Epidermal melanocyte (primary cell): ENCODE results near the gene MATN1.

Source experiments
- DNase-seq: peaks from one replicate; pipeline ENCODE4 v3.0.0; 2011; ENCODE audit warnings: low spot score; ENCODE audit not compliant: insufficient read length

MATN1 gene

GRCh38 chr1:30683699-30684098, 39.7 kb downstream of the MATN1 start:
- no peak for DNase-seq

- no peak for DNase-seq
Measured at GRCh38 chr1:30682396-30683275, 40.7 kb downstream of the MATN1 start.

- DNase-seq: no peak
Measured at GRCh38 chr1:30681782-30682181, 41.6 kb downstream of the MATN1 start.

GRCh38 chr1:30680879-30681278, 42.5 kb downstream of the MATN1 start:
- DNase-seq: no peak

GRCh38 chr1:30680429-30680828, 43.0 kb downstream of the MATN1 start:
- no peak for DNase-seq

GRCh38 chr1:30679976-30680305, 43.4 kb downstream of the MATN1 start:
- DNase-seq: no peak

- DNase-seq: no peak
Measured at GRCh38 chr1:30679201-30679975, 44.0 kb downstream of the MATN1 start.

GRCh38 chr1:30678209-30678608, 45.2 kb downstream of the MATN1 start:
- no peak for DNase-seq

- DNase-seq: no peak
Measured at GRCh38 chr1:30677471-30677870, 45.9 kb downstream of the MATN1 start.

GRCh38 chr1:30675761-30676160, 47.6 kb downstream of the MATN1 start:
- DNase-seq: no peak

- no peak for DNase-seq
Measured at GRCh38 chr1:30675289-30675688, 48.1 kb downstream of the MATN1 start.

- DNase-seq: no peak
Measured at GRCh38 chr1:30673395-30673794, 50.0 kb downstream of the MATN1 start.

- DNase-seq: no peak
Measured at GRCh38 chr1:30672661-30673060, 50.7 kb downstream of the MATN1 start.

GRCh38 chr1:30670240-30671060, 52.9 kb downstream of the MATN1 start:
- no peak for DNase-seq

GRCh38 chr1:30668546-30669327, 54.6 kb downstream of the MATN1 start:
- no peak for DNase-seq

- no peak for DNase-seq
Measured at GRCh38 chr1:30668024-30668423, 55.4 kb downstream of the MATN1 start.

- no peak for DNase-seq
Measured at GRCh38 chr1:30666756-30667273, 56.6 kb downstream of the MATN1 start.

GRCh38 chr1:30665216-30666010, 58.0 kb downstream of the MATN1 start:
- DNase-seq: no peak

GRCh38 chr1:30664103-30664755, 59.2 kb downstream of the MATN1 start:
- DNase-seq: no peak
